NT2/D1 (cell line): ENCODE measurements around the gene WFS1.

Experiments
- SUZ12 ChIP-seq: IDR thresholded peaks from 2 replicates; pipeline ENCODE4 v1.6.1; 2011; ENCODE audit not compliant: insufficient read length, insufficient read depth; ENCODE audit errors: extremely low read depth
- YY1 ChIP-seq: IDR thresholded peaks from 2 replicates; pipeline ENCODE4 v1.6.1; 2011; ENCODE audit not compliant: insufficient read length, insufficient read depth

DNA sequence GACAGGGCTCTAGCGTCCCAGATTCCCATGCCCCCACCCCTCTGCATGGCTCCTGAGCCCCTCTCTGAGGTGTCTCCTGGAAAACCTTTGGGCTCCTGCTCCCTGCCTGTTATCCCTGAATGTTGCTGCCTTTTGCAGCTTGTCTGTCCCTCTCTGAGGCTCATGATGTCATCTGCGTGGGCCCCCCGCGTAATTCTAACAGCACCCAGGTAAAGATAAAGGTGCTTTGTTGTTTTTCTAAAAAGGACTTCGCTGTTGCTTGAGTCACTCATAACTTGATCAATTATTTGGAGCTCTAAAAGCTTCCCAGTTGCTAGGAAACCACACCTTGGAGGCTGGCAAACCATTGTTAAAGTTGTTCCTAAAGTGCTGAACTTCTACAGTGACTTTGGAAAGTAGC, 36.6 kb downstream of the WFS1 start:
- TF ChIP-seq SUZ12 (no peak), YY1 (no peak)
